H1 (cell line): ENCODE results near the gene PRKN. TPM values are rescaled to one million over a fixed set of nuclear protein-coding genes. Genes with fewer than 3 reads are reported as not detected.

ENCODE experiments used
- ATF2 ChIP-seq: IDR thresholded peaks from 2 replicates; pipeline ENCODE4 v1.6.1; 2012; ENCODE audit warnings: low read length, inconsistent platforms
- GABPA ChIP-seq: IDR thresholded peaks from 2 replicates; pipeline ENCODE4 v1.6.1; 2011; ENCODE audit warnings: mild to moderate bottlenecking, low read length, moderate library complexity, borderline replicate concordance; ENCODE audit not compliant: insufficient read depth
- RAD21 ChIP-seq, 2 experiments: IDR thresholded peaks in 1 of 2; conservative IDR thresholded peaks in 1 of 2; 2 replicates each; pipeline ENCODE4 v1.6.1; 2011; ENCODE audit warnings: low read depth in 2 of 2, low read length in 2 of 2, improper control_type of control experiment in 1 of 2, inconsistent platforms in 1 of 2, mild to moderate bottlenecking in 1 of 2, moderate library complexity in 1 of 2
- RXRA ChIP-seq: IDR thresholded peaks from 2 replicates; pipeline ENCODE4 v1.6.1; 2011; ENCODE audit warnings: low read depth, mild to moderate bottlenecking, low read length, moderate library complexity; ENCODE audit not compliant: insufficient read depth
- polyA plus RNA-seq, 7 experiments: library from polyadenylated mRNA; depleted of rRNA in 3 of 7; stranded (reverse) in 5 of 7; unstranded in 2 of 7; fragments of >200 nt in 5 of 7; fragments of 200-250 nt in 2 of 7; gene quantifications; 1 replicate in 5 of 7; 2 replicates in 1 of 7; 4 replicates in 1 of 7; pipeline versions ENCODE4 v1.2.1 to v1.2.3, GENCODE V29; 2011 to 2013; ENCODE audit warnings: missing spikeins in 2 of 7, mixed read lengths in 2 of 7
- total RNA-seq: library from RNA; stranded (reverse); fragmentation: NEBNext Ultra II Directional; extraction: Animal tissue kit (Norgen Biotek cat#: 25700); gene quantifications from 2 replicates; pipeline ENCODE4 v1.2.1, GENCODE V29; 2021
- TF ChIP-seq, protein P1 (sequence below): fragments of 300-600 bp; sonication (generic); IDR thresholded peaks from 2 replicates; pipeline ENCODE4 v1.7.1; 2012; ENCODE audit warnings: low read length, moderate library complexity, mild to moderate bottlenecking, inconsistent platforms; ENCODE audit not compliant: insufficient replicate concordance
- TF ChIP-seq, protein P2 (sequence below): IDR thresholded peaks from 2 replicates; pipeline ENCODE4 v1.6.1; 2011; ENCODE audit warnings: low read depth, mild to moderate bottlenecking, low read length; ENCODE audit not compliant: insufficient read depth

PRKN gene
- total and polyA plus RNA-seq, 2 of the 8 experiments (the other 6 are each of a cell fraction or from before 2014, with no cell fraction given) = 0.13 to 0.29 TPM

DNA sequence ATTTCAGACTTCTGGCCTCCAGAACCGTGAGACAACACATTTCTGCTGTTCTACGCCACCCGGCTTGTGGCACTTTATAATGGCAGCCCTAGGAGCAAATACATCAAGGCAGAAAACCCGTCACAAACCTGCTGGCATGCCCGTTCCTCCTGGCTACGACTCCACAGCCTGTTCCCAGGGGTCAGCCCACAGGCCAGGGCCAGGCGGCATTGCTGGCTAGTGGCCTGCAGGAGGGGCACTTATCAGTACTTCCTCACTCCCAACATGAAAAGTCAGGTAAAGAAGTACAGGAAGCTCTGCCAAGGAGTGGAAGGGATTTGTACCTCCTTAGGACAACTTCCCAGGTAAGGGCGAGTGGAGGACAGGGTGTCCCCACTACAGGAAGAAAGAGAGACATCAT lies 1230.6 kb downstream of the PRKN start (continued):
- TF ChIP-seq, protein P1, sequence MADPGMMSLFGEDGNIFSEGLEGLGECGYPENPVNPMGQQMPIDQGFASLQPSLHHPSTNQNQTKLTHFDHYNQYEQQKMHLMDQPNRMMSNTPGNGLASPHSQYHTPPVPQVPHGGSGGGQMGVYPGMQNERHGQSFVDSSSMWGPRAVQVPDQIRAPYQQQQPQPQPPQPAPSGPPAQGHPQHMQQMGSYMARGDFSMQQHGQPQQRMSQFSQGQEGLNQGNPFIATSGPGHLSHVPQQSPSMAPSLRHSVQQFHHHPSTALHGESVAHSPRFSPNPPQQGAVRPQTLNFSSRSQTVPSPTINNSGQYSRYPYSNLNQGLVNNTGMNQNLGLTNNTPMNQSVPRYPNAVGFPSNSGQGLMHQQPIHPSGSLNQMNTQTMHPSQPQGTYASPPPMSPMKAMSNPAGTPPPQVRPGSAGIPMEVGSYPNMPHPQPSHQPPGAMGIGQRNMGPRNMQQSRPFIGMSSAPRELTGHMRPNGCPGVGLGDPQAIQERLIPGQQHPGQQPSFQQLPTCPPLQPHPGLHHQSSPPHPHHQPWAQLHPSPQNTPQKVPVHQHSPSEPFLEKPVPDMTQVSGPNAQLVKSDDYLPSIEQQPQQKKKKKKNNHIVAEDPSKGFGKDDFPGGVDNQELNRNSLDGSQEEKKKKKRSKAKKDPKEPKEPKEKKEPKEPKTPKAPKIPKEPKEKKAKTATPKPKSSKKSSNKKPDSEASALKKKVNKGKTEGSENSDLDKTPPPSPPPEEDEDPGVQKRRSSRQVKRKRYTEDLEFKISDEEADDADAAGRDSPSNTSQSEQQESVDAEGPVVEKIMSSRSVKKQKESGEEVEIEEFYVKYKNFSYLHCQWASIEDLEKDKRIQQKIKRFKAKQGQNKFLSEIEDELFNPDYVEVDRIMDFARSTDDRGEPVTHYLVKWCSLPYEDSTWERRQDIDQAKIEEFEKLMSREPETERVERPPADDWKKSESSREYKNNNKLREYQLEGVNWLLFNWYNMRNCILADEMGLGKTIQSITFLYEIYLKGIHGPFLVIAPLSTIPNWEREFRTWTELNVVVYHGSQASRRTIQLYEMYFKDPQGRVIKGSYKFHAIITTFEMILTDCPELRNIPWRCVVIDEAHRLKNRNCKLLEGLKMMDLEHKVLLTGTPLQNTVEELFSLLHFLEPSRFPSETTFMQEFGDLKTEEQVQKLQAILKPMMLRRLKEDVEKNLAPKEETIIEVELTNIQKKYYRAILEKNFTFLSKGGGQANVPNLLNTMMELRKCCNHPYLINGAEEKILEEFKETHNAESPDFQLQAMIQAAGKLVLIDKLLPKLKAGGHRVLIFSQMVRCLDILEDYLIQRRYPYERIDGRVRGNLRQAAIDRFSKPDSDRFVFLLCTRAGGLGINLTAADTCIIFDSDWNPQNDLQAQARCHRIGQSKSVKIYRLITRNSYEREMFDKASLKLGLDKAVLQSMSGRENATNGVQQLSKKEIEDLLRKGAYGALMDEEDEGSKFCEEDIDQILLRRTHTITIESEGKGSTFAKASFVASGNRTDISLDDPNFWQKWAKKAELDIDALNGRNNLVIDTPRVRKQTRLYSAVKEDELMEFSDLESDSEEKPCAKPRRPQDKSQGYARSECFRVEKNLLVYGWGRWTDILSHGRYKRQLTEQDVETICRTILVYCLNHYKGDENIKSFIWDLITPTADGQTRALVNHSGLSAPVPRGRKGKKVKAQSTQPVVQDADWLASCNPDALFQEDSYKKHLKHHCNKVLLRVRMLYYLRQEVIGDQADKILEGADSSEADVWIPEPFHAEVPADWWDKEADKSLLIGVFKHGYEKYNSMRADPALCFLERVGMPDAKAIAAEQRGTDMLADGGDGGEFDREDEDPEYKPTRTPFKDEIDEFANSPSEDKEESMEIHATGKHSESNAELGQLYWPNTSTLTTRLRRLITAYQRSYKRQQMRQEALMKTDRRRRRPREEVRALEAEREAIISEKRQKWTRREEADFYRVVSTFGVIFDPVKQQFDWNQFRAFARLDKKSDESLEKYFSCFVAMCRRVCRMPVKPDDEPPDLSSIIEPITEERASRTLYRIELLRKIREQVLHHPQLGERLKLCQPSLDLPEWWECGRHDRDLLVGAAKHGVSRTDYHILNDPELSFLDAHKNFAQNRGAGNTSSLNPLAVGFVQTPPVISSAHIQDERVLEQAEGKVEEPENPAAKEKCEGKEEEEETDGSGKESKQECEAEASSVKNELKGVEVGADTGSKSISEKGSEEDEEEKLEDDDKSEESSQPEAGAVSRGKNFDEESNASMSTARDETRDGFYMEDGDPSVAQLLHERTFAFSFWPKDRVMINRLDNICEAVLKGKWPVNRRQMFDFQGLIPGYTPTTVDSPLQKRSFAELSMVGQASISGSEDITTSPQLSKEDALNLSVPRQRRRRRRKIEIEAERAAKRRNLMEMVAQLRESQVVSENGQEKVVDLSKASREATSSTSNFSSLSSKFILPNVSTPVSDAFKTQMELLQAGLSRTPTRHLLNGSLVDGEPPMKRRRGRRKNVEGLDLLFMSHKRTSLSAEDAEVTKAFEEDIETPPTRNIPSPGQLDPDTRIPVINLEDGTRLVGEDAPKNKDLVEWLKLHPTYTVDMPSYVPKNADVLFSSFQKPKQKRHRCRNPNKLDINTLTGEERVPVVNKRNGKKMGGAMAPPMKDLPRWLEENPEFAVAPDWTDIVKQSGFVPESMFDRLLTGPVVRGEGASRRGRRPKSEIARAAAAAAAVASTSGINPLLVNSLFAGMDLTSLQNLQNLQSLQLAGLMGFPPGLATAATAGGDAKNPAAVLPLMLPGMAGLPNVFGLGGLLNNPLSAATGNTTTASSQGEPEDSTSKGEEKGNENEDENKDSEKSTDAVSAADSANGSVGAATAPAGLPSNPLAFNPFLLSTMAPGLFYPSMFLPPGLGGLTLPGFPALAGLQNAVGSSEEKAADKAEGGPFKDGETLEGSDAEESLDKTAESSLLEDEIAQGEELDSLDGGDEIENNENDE = no peak
- TF ChIP-seq GABPA (no peak), RXRA (no peak), ATF2 (no peak), RAD21 (IDR thresholded peaks at IDR 0.05 in 1 of 2, conservative IDR thresholded peaks at IDR 0.05 in 1 of 2; ENCODE audit: low read depth in 2 of 2, low read length in 2 of 2) (peak in 1 of 2 experiments; percentile 34; a peak in 1 of 4 replicates)
- TF ChIP-seq, protein P2, sequence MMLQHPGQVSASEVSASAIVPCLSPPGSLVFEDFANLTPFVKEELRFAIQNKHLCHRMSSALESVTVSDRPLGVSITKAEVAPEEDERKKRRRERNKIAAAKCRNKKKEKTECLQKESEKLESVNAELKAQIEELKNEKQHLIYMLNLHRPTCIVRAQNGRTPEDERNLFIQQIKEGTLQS = no peak
